ENCODE results near the gene KRTAP5-8. TPM values are rescaled to one million over a fixed set of nuclear protein-coding genes. Genes with fewer than 3 reads are reported as not detected.
"Not testable (repeated sequence)": the region's sequence is repeated elsewhere in the genome, so short reads cannot be mapped to it uniquely, and the experiment has no call there.

Gene KRTAP5-8, protein sequence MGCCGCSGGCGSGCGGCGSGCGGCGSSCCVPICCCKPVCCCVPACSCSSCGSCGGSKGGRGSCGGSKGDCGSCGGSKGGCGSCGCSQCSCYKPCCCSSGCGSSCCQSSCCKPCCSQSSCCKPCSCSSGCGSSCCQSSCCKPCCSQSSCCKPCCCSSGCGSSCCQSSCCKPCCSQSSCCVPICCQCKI
- not detected for total RNA-seq
- polyA plus RNA-seq = not detected
- total RNA-seq = not detected

DNA sequence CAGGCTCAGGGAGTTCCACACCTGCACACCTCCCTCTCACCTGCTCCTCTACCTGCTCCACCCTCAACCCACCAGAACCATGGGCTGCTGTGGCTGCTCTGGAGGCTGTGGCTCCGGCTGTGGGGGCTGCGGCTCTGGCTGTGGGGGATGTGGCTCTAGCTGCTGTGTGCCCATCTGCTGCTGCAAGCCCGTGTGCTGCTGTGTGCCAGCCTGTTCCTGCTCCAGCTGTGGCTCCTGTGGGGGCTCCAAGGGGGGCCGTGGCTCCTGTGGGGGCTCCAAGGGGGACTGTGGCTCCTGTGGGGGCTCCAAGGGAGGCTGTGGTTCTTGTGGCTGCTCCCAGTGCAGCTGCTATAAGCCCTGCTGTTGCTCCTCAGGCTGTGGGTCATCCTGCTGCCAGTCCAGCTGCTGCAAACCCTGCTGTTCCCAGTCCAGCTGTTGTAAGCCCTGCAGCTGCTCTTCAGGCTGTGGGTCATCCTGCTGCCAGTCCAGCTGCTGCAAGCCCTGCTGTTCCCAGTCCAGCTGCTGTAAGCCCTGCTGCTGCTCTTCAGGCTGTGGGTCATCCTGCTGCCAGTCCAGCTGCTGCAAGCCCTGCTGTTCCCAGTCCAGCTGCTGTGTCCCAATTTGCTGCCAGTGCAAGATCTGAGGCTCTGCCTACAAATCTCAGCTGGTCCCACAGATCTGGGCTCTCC, at the start of gene KRTAP5-8:
KRTAP5-8 (plus strand) TSS at position 49 of the 689 bp plus-strand sequence; CDS start at position 80, 31 bp downstream.
- H3K4me3 ChIP-seq (ENCODE audit: low read length); H3K9me3 ChIP-seq (ENCODE audit: control insufficient read depth in 2 of 3, low read length in 3 of 3); H3K4me1 Mint-ChIP-seq; DNase-seq; ATAC-seq; H3K27ac ChIP-seq (ENCODE audit: low read depth, low read length); H3K4me3 Mint-ChIP-seq; H3K36me3 Mint-ChIP-seq; intact Hi-C loops (cut with micrococcal nuclease); CTCF ChIA-PET; H3K4me1 ChIP-seq (ENCODE audit: control insufficient read depth in 2 of 2, insufficient read depth in 2 of 2, low read length in 2 of 2); H3K27me3 ChIP-seq (ENCODE audit: control insufficient read depth in 2 of 2, insufficient read depth in 2 of 2, low read length in 2 of 2); H3K36me3 ChIP-seq (ENCODE audit: control insufficient read depth in 2 of 3, insufficient read depth in 3 of 3, low read length in 3 of 3); POLR2A ChIA-PET; H3K27ac Mint-ChIP-seq: not testable (repeated sequence)
- Mint-ChIP-seq H3K9me3 (peaks cover 0 to 12% (median 7%) of the 10 kb centered on the region in 11 donors), H3K27me3 (peaks cover 0 to 17% (median 7%) of the 10 kb centered on the region in 5 donors)

DNA sequence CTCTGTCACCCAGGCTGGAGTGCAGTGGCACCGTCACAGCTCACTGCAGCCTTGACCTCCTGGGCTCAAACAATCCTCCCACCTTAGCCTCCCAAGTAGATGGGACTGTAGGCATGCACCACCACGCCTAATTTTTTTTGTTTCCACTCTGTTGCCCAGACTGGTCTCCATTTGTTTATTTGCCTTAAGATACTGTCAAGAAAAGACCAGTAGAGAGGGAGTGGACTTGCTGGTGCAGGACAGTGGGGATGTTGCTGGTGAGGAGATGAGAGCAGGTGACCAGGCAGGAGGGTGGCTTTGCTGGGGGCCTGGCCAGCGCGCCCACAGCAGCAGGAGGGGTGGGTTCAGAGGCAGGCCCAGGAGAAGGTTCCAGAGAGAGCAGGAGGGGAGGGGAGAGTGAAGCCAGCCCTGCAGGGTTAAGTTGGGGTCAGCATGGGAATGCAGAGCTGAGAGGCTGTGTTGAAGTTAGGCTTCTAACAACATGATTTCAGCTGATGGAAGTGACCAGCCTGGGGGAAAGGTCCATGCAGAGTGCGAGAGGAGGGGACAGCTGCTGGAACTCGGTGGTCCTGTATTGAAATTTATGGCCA, 49.0 kb upstream of the KRTAP5-8 start:
- Mint-ChIP-seq H3K4me1 (peaks cover 0 to 29% (median 0%) of the 10 kb centered on the region in 7 donors), H3K4me3 (peak overlapping the region in 1 of 10 donors; percentile 4), H3K27ac (peak overlapping the region in 1 of 9 donors; percentile 85), H3K9me3 (no peaks in the 10 kb centered on the region), H3K36me3 (peaks cover 48 to 86% (median 53%) of the 10 kb centered on the region in 5 donors), H3K27me3 (no peaks in the 10 kb centered on the region)
- Histone ChIP-seq H3K27me3 (ENCODE audit: control insufficient read depth in 2 of 2, insufficient read depth in 2 of 2, low read length in 2 of 2) (no peaks in the 10 kb centered on the region), H3K4me1 (ENCODE audit: control insufficient read depth in 2 of 2, insufficient read depth in 2 of 2, low read length in 2 of 2) (no peaks in the 10 kb centered on the region), H3K36me3 (ENCODE audit: control insufficient read depth in 2 of 3, insufficient read depth in 3 of 3, low read length in 3 of 3) (peaks cover 0 to 85% (median 12%) of the 10 kb centered on the region in 3 experiments), H3K9me3 (ENCODE audit: control insufficient read depth in 2 of 3, low read length in 3 of 3) (no peaks in the 10 kb centered on the region), H3K4me3 (ENCODE audit: low read length) (no peak overlapping the region), H3K27ac (ENCODE audit: low read depth, low read length) (no peak overlapping the region)
- ChIA-PET CTCF (no interaction called here), POLR2A (no interaction called here)
- intact Hi-C loops (cut with micrococcal nuclease) = no loop called here
- DNase-seq (no peak), ATAC-seq (no peak)

DNA sequence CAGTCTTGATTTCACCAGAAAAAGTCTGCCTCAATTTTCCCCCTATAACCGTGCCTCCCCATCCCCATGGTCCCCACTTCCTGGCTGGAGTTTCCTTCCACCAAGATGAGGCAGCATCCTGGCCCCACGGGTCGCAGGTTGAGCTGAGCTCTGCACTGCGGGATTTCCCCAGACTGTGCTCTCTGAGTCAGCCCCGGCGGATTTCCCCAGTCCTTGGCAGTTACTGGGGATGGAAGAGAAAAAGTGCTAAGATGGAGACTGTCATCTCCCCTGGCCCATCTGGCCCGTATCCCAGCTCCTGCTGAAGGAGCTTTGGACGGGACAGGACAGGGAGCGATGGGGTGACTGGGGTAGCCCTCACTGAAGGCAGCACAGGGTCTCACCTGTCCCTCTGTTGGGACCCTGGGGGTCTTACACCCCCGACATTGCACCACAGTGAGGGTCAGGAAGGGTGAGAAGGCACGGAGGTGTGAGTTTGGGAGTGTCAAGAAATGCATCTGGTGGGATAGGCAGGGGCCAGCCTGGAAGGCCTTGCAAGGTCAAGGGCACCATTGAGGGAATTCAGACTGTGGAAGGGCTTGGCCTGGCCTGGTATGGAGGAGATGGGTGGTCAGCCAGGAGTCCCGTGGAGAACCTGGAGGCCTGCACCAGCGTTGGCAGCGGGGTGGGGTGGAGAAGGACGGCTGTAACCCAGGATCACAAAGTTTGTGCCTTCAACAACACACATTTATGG, 48.3 kb upstream of the KRTAP5-8 start:
- CTCF ChIA-PET = no interaction called here
- intact Hi-C loops (cut with micrococcal nuclease) = no loop called here
- Mint-ChIP-seq H3K4me3 (peak overlapping the region in 1 of 10 donors; percentile 52), H3K36me3 (peaks cover 43 to 85% (median 52%) of the 10 kb centered on the region in 5 donors), H3K4me1 (peaks cover 0 to 29% (median 0%) of the 10 kb centered on the region in 7 donors), H3K27me3 (no peaks in the 10 kb centered on the region), H3K27ac (peak overlapping the region in 1 of 9 donors; percentile 86), H3K9me3 (no peaks in the 10 kb centered on the region)
- no peaks in the 10 kb centered on the region for H3K27me3 ChIP-seq (ENCODE audit: control insufficient read depth in 2 of 2, insufficient read depth in 2 of 2, low read length in 2 of 2)
- peak in 1 of 9 donors; percentile 71 for DNase-seq
- no peaks in the 10 kb centered on the region for H3K4me1 ChIP-seq (ENCODE audit: control insufficient read depth in 2 of 2, insufficient read depth in 2 of 2, low read length in 2 of 2)
- no peak for ATAC-seq
- H3K4me3 ChIP-seq (ENCODE audit: low read length) = no peak overlapping the region
- no peak overlapping the region for H3K27ac ChIP-seq (ENCODE audit: low read depth, low read length)
- POLR2A ChIA-PET = no interaction called here
- no peaks in the 10 kb centered on the region for H3K9me3 ChIP-seq (ENCODE audit: control insufficient read depth in 2 of 3, low read length in 3 of 3)
- peaks cover 0 to 82% (median 8%) of the 10 kb centered on the region in 3 experiments for H3K36me3 ChIP-seq (ENCODE audit: control insufficient read depth in 2 of 3, insufficient read depth in 3 of 3, low read length in 3 of 3)

DNA sequence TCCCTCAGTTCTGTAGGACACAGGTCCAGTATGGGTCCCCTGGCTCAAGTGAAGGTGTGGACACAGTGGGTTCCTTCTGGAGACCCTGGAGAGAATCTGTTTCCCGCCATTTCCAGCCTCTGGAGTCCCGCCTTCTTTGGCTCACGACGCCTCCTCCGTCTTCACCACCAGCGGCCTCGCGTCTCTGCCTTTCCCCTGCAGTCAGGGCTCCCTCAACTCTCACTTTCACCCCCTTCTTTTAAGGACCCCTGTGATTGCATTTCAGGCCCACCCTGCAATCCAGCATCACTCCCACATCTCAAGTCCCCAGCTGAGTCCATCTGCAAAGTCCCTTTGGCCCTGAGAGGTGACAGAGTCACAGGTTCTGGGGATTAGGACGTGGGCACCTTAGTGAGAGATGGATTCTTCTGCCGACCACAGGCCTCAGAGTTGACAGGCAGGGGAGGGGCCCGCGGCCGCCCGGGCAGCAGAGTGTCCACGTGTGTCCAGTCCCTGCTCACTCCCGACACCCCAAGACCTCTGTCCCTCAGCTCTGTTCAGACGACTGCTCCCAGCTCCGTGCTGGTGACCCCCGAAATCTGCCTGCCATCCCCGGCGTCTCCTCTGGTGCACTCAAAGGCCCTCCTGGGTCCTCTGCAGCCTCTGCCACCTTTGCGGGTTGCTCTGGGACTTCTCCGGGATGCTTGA, 47.6 kb upstream of the KRTAP5-8 start:
- Histone ChIP-seq H3K27me3 (ENCODE audit: control insufficient read depth in 2 of 2, insufficient read depth in 2 of 2, low read length in 2 of 2) (no peaks in the 10 kb centered on the region), H3K36me3 (ENCODE audit: control insufficient read depth in 2 of 3, insufficient read depth in 3 of 3, low read length in 3 of 3) (peaks cover 0 to 82% (median 12%) of the 10 kb centered on the region in 3 experiments), H3K4me3 (ENCODE audit: low read length) (no peak overlapping the region), H3K27ac (ENCODE audit: low read depth, low read length) (no peak overlapping the region), H3K4me1 (ENCODE audit: control insufficient read depth in 2 of 2, insufficient read depth in 2 of 2, low read length in 2 of 2) (no peaks in the 10 kb centered on the region), H3K9me3 (ENCODE audit: control insufficient read depth in 2 of 3, low read length in 3 of 3) (no peaks in the 10 kb centered on the region)
- peaks cover 0 to 29% (median 0%) of the 10 kb centered on the region in 7 donors for H3K4me1 Mint-ChIP-seq
- H3K27ac Mint-ChIP-seq = peak overlapping the region in 1 of 9 donors; percentile 86
- DNase-seq (no peak), ATAC-seq (no peak)
- intact Hi-C loops (cut with micrococcal nuclease) = no loop called here
- no peaks in the 10 kb centered on the region for H3K9me3 Mint-ChIP-seq
- no peak overlapping the region for H3K4me3 Mint-ChIP-seq
- CTCF ChIA-PET = no interaction called here
- no peaks in the 10 kb centered on the region for H3K27me3 Mint-ChIP-seq
- POLR2A ChIA-PET = no interaction called here
- peaks cover 36 to 85% (median 53%) of the 10 kb centered on the region in 5 donors for H3K36me3 Mint-ChIP-seq

DNA sequence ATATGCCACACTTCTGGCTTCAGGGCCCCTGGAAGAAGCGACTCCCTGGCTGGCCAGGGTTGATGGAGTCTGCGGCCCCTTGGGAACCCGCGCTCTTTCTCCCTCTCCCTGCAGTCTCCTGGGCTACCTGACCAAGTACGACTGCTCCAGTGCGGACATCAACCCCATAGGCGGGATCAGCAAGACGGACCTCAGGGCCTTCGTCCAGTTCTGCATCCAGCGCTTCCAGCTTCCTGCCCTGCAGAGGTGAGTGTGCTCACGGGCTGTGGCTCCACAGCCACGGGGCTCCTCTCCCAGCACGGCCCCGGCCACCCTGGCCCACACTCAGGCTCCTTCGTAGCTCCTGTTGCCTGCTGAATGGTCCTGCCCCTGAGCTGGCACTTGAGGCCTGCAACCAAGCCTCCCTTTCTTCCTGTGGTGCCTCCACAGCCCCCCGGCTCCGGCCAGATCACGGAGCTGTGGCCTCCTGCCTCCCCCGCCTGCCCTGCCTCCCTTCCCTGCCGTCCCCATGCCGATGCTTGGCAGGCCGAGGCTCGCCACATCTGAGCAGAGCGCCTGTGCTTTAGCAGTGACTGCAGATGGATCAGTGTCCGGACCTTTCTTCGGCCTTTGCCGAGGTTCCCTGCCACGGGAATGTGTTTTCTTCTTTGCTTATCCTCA, 47.0 kb upstream of the KRTAP5-8 start:
- H3K27ac Mint-ChIP-seq = no peak overlapping the region

DNA sequence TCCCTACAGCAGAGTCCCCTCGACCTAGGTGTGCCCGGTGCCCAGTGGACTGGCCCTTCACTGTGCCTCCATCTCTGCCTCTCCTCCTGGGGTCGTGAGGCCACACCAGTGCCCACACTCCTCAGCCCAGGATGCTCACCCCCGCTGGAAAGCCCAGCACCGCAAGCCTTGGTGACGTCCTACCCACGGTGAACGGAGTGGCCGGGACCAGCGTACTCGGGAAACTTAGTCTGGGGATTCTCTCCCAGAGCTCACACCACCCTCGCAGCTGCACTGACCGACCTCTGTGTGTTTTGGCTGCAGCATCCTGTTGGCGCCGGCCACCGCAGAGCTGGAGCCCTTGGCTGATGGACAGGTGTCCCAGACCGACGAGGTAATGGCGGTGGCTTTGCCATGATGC, 46.3 kb upstream of the KRTAP5-8 start:
- no peak for ATAC-seq
- Mint-ChIP-seq H3K36me3 (peaks cover 25 to 85% (median 50%) of the 10 kb centered on the region in 5 donors), H3K27me3 (no peaks in the 10 kb centered on the region), H3K9me3 (no peaks in the 10 kb centered on the region), H3K4me1 (peaks cover 0 to 25% (median 0%) of the 10 kb centered on the region in 7 donors), H3K27ac (no peak overlapping the region), H3K4me3 (no peak overlapping the region)
- no peak overlapping the region for H3K4me3 ChIP-seq (ENCODE audit: low read length)
- no peaks in the 10 kb centered on the region for H3K27me3 ChIP-seq (ENCODE audit: control insufficient read depth in 2 of 2, insufficient read depth in 2 of 2, low read length in 2 of 2)
- H3K27ac ChIP-seq (ENCODE audit: low read depth, low read length) = no peak overlapping the region
- no peaks in the 10 kb centered on the region for H3K9me3 ChIP-seq (ENCODE audit: control insufficient read depth in 2 of 3, low read length in 3 of 3)
- no peaks in the 10 kb centered on the region for H3K4me1 ChIP-seq (ENCODE audit: control insufficient read depth in 2 of 2, insufficient read depth in 2 of 2, low read length in 2 of 2)
- intact Hi-C loops (cut with micrococcal nuclease) = no loop called here
- ChIA-PET CTCF (no interaction called here), POLR2A (no interaction called here)
- peaks cover 0 to 82% (median 12%) of the 10 kb centered on the region in 3 experiments for H3K36me3 ChIP-seq (ENCODE audit: control insufficient read depth in 2 of 3, insufficient read depth in 3 of 3, low read length in 3 of 3)
- no peak for DNase-seq

More for the DNA sequence above, 47.0 kb upstream of the KRTAP5-8 start:
- no peak overlapping the region for H3K4me3 Mint-ChIP-seq
- DNase-seq (no peak), ATAC-seq (no peak)
- CTCF ChIA-PET = no interaction called here
- no peaks in the 10 kb centered on the region for H3K27me3 Mint-ChIP-seq
- no peak overlapping the region for H3K4me3 ChIP-seq (ENCODE audit: low read length)
- intact Hi-C loops (cut with micrococcal nuclease) = no loop called here
- peaks cover 0 to 29% (median 0%) of the 10 kb centered on the region in 7 donors for H3K4me1 Mint-ChIP-seq
- H3K27me3 ChIP-seq (ENCODE audit: control insufficient read depth in 2 of 2, insufficient read depth in 2 of 2, low read length in 2 of 2) = no peaks in the 10 kb centered on the region
- H3K9me3 ChIP-seq (ENCODE audit: control insufficient read depth in 2 of 3, low read length in 3 of 3) = no peaks in the 10 kb centered on the region
- POLR2A ChIA-PET = no interaction called here
- H3K27ac ChIP-seq (ENCODE audit: low read depth, low read length) = no peak overlapping the region
- H3K36me3 Mint-ChIP-seq = peaks cover 30 to 85% (median 53%) of the 10 kb centered on the region in 5 donors
- H3K9me3 Mint-ChIP-seq = no peaks in the 10 kb centered on the region
- peaks cover 0 to 82% (median 12%) of the 10 kb centered on the region in 3 experiments for H3K36me3 ChIP-seq (ENCODE audit: control insufficient read depth in 2 of 3, insufficient read depth in 3 of 3, low read length in 3 of 3)
- H3K4me1 ChIP-seq (ENCODE audit: control insufficient read depth in 2 of 2, insufficient read depth in 2 of 2, low read length in 2 of 2) = no peaks in the 10 kb centered on the region

All from naive thymus-derived CD4-positive, alpha-beta T cell (primary cell).